ENCODE results near the gene CRISP3.

CRISP3 gene

GRCh38 chr6:49744259-49744658 is at the start of gene CRISP3:
Gene CRISP3 (minus strand): TSS chr6:49744388. CDS start chr6:49744367, 21 bp downstream.
- TF ChIP-seq, protein P1, sequence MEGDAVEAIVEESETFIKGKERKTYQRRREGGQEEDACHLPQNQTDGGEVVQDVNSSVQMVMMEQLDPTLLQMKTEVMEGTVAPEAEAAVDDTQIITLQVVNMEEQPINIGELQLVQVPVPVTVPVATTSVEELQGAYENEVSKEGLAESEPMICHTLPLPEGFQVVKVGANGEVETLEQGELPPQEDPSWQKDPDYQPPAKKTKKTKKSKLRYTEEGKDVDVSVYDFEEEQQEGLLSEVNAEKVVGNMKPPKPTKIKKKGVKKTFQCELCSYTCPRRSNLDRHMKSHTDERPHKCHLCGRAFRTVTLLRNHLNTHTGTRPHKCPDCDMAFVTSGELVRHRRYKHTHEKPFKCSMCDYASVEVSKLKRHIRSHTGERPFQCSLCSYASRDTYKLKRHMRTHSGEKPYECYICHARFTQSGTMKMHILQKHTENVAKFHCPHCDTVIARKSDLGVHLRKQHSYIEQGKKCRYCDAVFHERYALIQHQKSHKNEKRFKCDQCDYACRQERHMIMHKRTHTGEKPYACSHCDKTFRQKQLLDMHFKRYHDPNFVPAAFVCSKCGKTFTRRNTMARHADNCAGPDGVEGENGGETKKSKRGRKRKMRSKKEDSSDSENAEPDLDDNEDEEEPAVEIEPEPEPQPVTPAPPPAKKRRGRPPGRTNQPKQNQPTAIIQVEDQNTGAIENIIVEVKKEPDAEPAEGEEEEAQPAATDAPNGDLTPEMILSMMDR (IDR thresholded peaks at IDR 0.05; ENCODE audit: low read depth, low read length), result no peak
- in situ Hi-C loops (cut with HindIII; ENCODE audit: low sequenced_read_pairs), result no loop called here
- DNase-seq (ENCODE audit: low read depth, low spot score), result no peak
- no peak within 1 kb of the TSS for H3K4me3 ChIP-seq (ENCODE audit: low read depth, low read length)

GRCh38 chr6:49790341-49790740 is 46.2 kb upstream of the CRISP3 start:
- TF ChIP-seq, protein P1 (IDR thresholded peaks at IDR 0.05; ENCODE audit: low read depth, low read length), result no peak
- no peak for DNase-seq (ENCODE audit: low read depth, low spot score)
- no peak overlapping the region for H3K4me3 ChIP-seq (ENCODE audit: low read depth, low read length)
- in situ Hi-C loops (cut with HindIII; ENCODE audit: low sequenced_read_pairs), result no loop called here

DNA sequence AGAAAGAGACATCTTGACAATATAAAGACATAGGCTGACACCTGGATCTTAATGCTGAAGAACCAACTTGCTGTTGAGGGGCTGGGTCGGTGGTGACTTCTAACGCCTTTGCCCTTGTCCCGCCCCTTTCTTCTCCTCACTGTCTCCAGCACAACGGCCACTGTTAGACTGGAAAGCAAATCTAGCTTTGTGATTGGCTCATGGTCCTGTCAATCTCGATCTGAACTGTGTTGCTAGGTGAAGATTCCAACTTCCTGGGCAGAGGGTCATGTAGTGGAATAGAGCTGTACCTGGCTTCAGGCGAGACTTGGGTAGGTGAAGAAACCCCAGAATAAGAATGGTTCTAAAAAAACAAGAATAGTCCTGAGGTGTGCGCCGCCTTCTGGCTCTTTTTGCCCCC is 43.0 kb upstream of the CRISP3 start, which contains the start of gene PGK2:
Gene PGK2, minus strand, starts transcription at position 110 of the 400 bp plus-strand sequence. Its CDS starts 98 bp downstream, at position 12.
- in situ Hi-C loops (cut with HindIII; ENCODE audit: low sequenced_read_pairs), result no loop called here
- H3K4me3 ChIP-seq (ENCODE audit: low read depth, low read length), result no peak within 1 kb of the TSS
- TF ChIP-seq, protein P1 (IDR thresholded peaks at IDR 0.05; ENCODE audit: low read depth, low read length), result no peak
- DNase-seq (ENCODE audit: low read depth, low spot score), result no peak

DNA sequence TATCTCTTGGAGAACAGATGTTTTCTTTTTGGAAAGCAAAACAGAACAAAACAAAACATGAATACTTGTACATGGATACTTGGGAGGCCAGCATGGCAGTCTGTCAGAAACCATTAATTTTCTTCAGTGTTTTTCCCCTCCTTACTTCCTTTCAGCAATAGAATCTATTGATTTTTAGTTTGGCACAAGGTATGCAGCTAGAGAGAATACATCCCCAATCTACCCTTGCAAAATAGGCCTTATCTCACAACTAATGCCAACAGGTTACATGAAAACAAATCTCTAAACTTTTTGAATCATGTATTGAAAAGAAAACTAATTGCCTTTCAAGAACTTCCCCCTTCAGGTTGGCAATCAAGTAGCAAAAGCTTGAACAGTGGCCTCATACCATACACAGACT is 40.1 kb upstream of the CRISP3 start:
- H3K4me3 ChIP-seq (ENCODE audit: low read depth, low read length), result no peak overlapping the region
- TF ChIP-seq, protein P1 (IDR thresholded peaks at IDR 0.05; ENCODE audit: low read depth, low read length), result no peak
- in situ Hi-C loops (cut with HindIII; ENCODE audit: low sequenced_read_pairs), result no loop called here
- no peak for DNase-seq (ENCODE audit: low read depth, low spot score)

GRCh38 chr6:49782725-49783124 is 38.5 kb upstream of the CRISP3 start:
- in situ Hi-C loops (cut with HindIII; ENCODE audit: low sequenced_read_pairs), result no loop called here
- TF ChIP-seq, protein P1 (IDR thresholded peaks at IDR 0.05; ENCODE audit: low read depth, low read length), result no peak
- no peak overlapping the region for H3K4me3 ChIP-seq (ENCODE audit: low read depth, low read length)
- DNase-seq (ENCODE audit: low read depth, low spot score), result no peak

DNA sequence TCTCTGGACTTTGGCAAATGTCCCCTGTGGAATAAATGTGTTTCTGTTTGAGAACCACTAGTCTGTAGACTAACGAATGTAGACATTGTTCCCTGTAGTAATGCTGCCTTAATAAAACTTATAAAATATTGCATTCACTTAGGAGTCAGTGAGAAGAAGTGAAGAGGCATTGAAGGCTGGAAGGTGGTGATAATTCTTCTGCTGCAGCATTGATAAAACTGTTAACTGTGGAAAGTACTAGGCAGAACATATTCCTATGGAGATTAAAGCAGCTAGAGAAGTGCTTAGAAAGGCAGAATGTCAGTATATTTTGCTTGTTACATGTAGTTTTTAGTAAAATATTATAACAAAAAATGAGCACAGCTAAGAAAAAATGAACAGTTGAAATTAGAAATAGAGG is 38.1 kb upstream of the CRISP3 start:
- TF ChIP-seq, protein P1 (IDR thresholded peaks at IDR 0.05; ENCODE audit: low read depth, low read length), result no peak
- no peak for DNase-seq (ENCODE audit: low read depth, low spot score)
- H3K4me3 ChIP-seq (ENCODE audit: low read depth, low read length), result no peak overlapping the region
- in situ Hi-C loops (cut with HindIII; ENCODE audit: low sequenced_read_pairs), result no loop called here

- H3K4me3 ChIP-seq (ENCODE audit: low read depth, low read length), result no peak overlapping the region
- TF ChIP-seq, protein P1 (IDR thresholded peaks at IDR 0.05; ENCODE audit: low read depth, low read length), result no peak
- in situ Hi-C loops (cut with HindIII; ENCODE audit: low sequenced_read_pairs), result no loop called here
- no peak for DNase-seq (ENCODE audit: low read depth, low spot score)
Measured at GRCh38 chr6:49776444-49776843, 32.3 kb upstream of the CRISP3 start.

All from astrocyte of the spinal cord (primary cell).